OCI-LY1 (cell line): Measurements from ENCODE around the gene PSMG4.

Experiments used
- EZH2 ChIP-seq: fragments of 200-600 bp; sonication (generic), shearing (Covaris generic); IDR thresholded peaks from 2 replicates; pipeline ENCODE4 v1.8.0; 2017; ENCODE audit warnings: borderline replicate concordance, mixed run types, mild to moderate bottlenecking, antibody characterized with exemption, low read length, moderate library complexity, mixed read lengths
- TF ChIP-seq, protein P1 (sequence below): fragments of 200-600 bp; sonication (generic), shearing (Covaris generic); IDR thresholded peaks from 2 replicates; pipeline ENCODE4 v1.5.1; 2017; ENCODE audit warnings: mild to moderate bottlenecking, antibody characterized with exemption, low read length, moderate library complexity, mixed read lengths

DNA sequence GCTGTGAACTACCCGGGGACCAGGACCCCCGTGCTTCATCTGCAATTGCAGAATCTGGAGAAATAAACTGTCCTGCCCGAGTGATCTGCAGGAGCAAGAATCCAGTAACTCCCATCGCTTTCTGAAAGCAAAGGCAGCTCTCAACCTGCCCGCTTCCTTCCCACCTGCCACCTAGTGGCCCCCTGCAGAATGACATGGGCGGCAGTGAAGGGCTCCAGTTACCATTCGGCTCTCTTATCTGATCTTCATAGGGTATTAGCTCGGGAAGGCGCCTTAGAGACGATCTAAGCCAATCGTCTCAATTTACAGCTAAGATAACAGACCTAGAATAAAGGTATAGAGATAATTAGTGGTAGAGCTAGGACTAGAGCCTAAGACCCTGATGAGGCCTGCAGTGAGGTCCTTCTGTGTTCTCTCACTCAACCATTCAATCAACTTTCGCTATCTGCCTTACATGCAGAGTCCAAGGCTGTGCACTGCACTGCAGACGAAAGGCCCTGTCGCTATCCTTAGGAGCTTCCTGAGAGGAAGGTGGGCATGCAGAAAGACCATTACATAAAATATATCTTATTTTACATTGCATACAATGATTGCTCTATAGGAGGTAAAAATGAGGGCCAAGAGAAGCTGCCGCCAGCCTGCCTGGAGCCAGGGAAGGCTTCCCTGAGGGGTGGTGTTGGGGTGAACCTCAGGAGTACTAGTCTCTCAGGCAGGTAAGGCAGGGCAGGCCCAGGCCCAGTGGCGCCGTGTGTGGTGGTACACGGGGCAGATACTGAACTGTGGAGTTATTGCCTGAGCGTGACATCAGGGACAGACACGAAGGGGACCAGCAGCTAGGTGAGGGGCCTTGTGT lies 7.1 kb upstream of the PSMG4 start:
- TF ChIP-seq, protein P1, sequence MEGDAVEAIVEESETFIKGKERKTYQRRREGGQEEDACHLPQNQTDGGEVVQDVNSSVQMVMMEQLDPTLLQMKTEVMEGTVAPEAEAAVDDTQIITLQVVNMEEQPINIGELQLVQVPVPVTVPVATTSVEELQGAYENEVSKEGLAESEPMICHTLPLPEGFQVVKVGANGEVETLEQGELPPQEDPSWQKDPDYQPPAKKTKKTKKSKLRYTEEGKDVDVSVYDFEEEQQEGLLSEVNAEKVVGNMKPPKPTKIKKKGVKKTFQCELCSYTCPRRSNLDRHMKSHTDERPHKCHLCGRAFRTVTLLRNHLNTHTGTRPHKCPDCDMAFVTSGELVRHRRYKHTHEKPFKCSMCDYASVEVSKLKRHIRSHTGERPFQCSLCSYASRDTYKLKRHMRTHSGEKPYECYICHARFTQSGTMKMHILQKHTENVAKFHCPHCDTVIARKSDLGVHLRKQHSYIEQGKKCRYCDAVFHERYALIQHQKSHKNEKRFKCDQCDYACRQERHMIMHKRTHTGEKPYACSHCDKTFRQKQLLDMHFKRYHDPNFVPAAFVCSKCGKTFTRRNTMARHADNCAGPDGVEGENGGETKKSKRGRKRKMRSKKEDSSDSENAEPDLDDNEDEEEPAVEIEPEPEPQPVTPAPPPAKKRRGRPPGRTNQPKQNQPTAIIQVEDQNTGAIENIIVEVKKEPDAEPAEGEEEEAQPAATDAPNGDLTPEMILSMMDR: peak; percentile 93
- no peak for TF ChIP-seq EZH2
